Mucosa of rectum (tissue), 2 donors: ENCODE results near the gene HPS3.
"Not testable (repeated sequence)": the region's sequence is repeated elsewhere in the genome, so short reads cannot be mapped to it uniquely, and the experiment has no call there.

Source experiments
- H3K27ac ChIP-seq, 2 donors: one replicate each; pipeline ENCODE4 v1.7.0; 2013; ENCODE audit warnings: inconsistent platforms in 2 of 2, low read depth in 2 of 2, low read length in 2 of 2
- H3K27me3 ChIP-seq, 2 donors: one replicate each; pipeline ENCODE4 v1.7.0; 2013; ENCODE audit warnings: low read length in 2 of 2; ENCODE audit not compliant: control insufficient read depth in 2 of 2, insufficient read depth in 2 of 2
- H3K36me3 ChIP-seq, 2 donors: one replicate each; pipeline ENCODE4 v1.7.0; 2013; ENCODE audit warnings: low read length in 2 of 2; ENCODE audit not compliant: control insufficient read depth in 2 of 2, insufficient read depth in 2 of 2
- H3K4me1 ChIP-seq, 2 donors: one replicate each; pipeline ENCODE4 v1.7.0; 2013; ENCODE audit warnings: low read length in 2 of 2, mild to moderate bottlenecking in 1 of 2; ENCODE audit not compliant: control insufficient read depth in 2 of 2, insufficient read depth in 2 of 2
- H3K4me3 ChIP-seq, 2 donors: one replicate each; pipeline ENCODE4 v1.7.0; 2013; ENCODE audit warnings: low read length in 2 of 2
- H3K9ac ChIP-seq, 2 donors: one replicate each; pipeline ENCODE4 v1.7.0; 2013; ENCODE audit warnings: low read length in 2 of 2, low read depth in 1 of 2, mild to moderate bottlenecking in 1 of 2
- H3K9me3 ChIP-seq, 2 donors: one replicate each; pipeline ENCODE4 v1.7.0; 2013; ENCODE audit warnings: low read length in 2 of 2; ENCODE audit not compliant: control insufficient read depth in 2 of 2
- donor health status: healthy.
- donor health status: Normal muscosa, but diverticular disease.

HPS3 gene

GRCh38 chr3:149203758-149204157, 74.3 kb downstream of the HPS3 start:
- Histone ChIP-seq H3K27ac (no peak overlapping the region), H3K4me3 (no peak overlapping the region), H3K4me1 (no peaks in the 10 kb centered on the region), H3K27me3 (no peaks in the 10 kb centered on the region), H3K9ac (no peak overlapping the region), H3K36me3 (no peaks in the 10 kb centered on the region), H3K9me3 (no peaks in the 10 kb centered on the region)

- H3K4me3 ChIP-seq: no peak overlapping the region
- no peaks in the 10 kb centered on the region for H3K27me3 ChIP-seq
- no peak overlapping the region for H3K27ac ChIP-seq
- H3K9me3 ChIP-seq: no peaks in the 10 kb centered on the region
- no peak overlapping the region for H3K9ac ChIP-seq
- H3K4me1 ChIP-seq: no peaks in the 10 kb centered on the region
- H3K36me3 ChIP-seq: no peaks in the 10 kb centered on the region
These were observed 75.1 kb downstream of the HPS3 start for GRCh38 chr3:149204390-149204991.

- H3K9ac ChIP-seq: no peak overlapping the region
- H3K4me1 ChIP-seq: no peaks in the 10 kb centered on the region
- H3K4me3 ChIP-seq: no peak overlapping the region
- H3K36me3 ChIP-seq: no peaks in the 10 kb centered on the region
- H3K27ac ChIP-seq: no peak overlapping the region
- no peaks in the 10 kb centered on the region for H3K9me3 ChIP-seq
- no peaks in the 10 kb centered on the region for H3K27me3 ChIP-seq
These were observed 78.0 kb downstream of the HPS3 start for GRCh38 chr3:149207475-149207874.

- H3K4me1 ChIP-seq: peaks cover 0 to under 1% of the 10 kb centered on the region in 2 donors
- H3K27ac ChIP-seq: no peak overlapping the region
- no peak overlapping the region for H3K9ac ChIP-seq
- H3K9me3 ChIP-seq: no peaks in the 10 kb centered on the region
- no peak overlapping the region for H3K4me3 ChIP-seq
- H3K36me3 ChIP-seq: no peaks in the 10 kb centered on the region
- H3K27me3 ChIP-seq: no peaks in the 10 kb centered on the region
These were observed 80.0 kb downstream of the HPS3 start for GRCh38 chr3:149209431-149209830.

DNA sequence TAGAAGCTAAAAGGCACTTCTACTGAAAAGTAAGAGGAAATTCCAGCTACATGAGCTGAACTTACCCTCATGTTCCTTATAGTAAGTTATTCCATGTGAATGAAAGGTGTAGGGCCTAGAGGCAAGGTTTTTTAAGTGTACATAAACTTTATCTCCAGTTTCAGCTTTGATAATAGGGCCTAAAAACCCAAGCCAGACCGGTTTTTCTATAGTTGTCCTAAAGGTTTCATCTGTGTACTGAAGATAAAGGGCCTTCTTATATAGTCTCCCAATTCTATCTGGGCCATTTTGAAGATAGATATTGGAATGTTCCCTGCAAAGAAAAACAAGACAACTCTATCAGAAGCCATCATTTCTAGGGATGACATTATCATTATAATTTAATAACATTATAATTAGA, 82.9 kb downstream of the HPS3 start:
- Histone ChIP-seq H3K36me3 (no peaks in the 10 kb centered on the region), H3K9ac (no peak overlapping the region), H3K27ac (no peak overlapping the region), H3K9me3 (no peaks in the 10 kb centered on the region), H3K4me3 (no peak overlapping the region), H3K27me3 (no peaks in the 10 kb centered on the region), H3K4me1 (peaks cover 0 to 11% of the 10 kb centered on the region in 2 donors)

GRCh38 chr3:149214702-149215101, 85.3 kb downstream of the HPS3 start:
- H3K4me3 ChIP-seq: no peak overlapping the region
- H3K36me3 ChIP-seq: no peaks in the 10 kb centered on the region
- H3K9ac ChIP-seq: no peak overlapping the region
- H3K4me1 ChIP-seq: peaks cover 0 to 11% of the 10 kb centered on the region in 2 donors
- no peaks in the 10 kb centered on the region for H3K9me3 ChIP-seq
- no peak overlapping the region for H3K27ac ChIP-seq
- no peaks in the 10 kb centered on the region for H3K27me3 ChIP-seq

GRCh38 chr3:149215515-149215914, 86.1 kb downstream of the HPS3 start:
- H3K27ac ChIP-seq: no peak overlapping the region
- no peaks in the 10 kb centered on the region for H3K9me3 ChIP-seq
- no peak overlapping the region for H3K4me3 ChIP-seq
- H3K36me3 ChIP-seq: no peaks in the 10 kb centered on the region
- H3K4me1 ChIP-seq: peaks cover 0 to 11% of the 10 kb centered on the region in 2 donors
- no peak overlapping the region for H3K9ac ChIP-seq
- no peaks in the 10 kb centered on the region for H3K27me3 ChIP-seq

- no peak overlapping the region for H3K4me3 ChIP-seq
- H3K27ac ChIP-seq: peak overlapping the region in 1 of 2 donors; percentile 22
- H3K4me1 ChIP-seq: peaks cover 0 to 11% of the 10 kb centered on the region in 2 donors
- no peaks in the 10 kb centered on the region for H3K36me3 ChIP-seq
- no peak overlapping the region for H3K9ac ChIP-seq
- H3K9me3 ChIP-seq: no peaks in the 10 kb centered on the region
- no peaks in the 10 kb centered on the region for H3K27me3 ChIP-seq
These were observed 86.9 kb downstream of the HPS3 start for GRCh38 chr3:149216193-149216869.

- Histone ChIP-seq H3K4me3 (no peak overlapping the region), H3K9me3 (no peaks in the 10 kb centered on the region), H3K4me1 (peaks cover 0 to 11% of the 10 kb centered on the region in 2 donors), H3K9ac (no peak overlapping the region), H3K36me3 (no peaks in the 10 kb centered on the region), H3K27me3 (no peaks in the 10 kb centered on the region), H3K27ac (no peak overlapping the region)
These were observed 87.9 kb downstream of the HPS3 start for GRCh38 chr3:149217347-149217746.

DNA sequence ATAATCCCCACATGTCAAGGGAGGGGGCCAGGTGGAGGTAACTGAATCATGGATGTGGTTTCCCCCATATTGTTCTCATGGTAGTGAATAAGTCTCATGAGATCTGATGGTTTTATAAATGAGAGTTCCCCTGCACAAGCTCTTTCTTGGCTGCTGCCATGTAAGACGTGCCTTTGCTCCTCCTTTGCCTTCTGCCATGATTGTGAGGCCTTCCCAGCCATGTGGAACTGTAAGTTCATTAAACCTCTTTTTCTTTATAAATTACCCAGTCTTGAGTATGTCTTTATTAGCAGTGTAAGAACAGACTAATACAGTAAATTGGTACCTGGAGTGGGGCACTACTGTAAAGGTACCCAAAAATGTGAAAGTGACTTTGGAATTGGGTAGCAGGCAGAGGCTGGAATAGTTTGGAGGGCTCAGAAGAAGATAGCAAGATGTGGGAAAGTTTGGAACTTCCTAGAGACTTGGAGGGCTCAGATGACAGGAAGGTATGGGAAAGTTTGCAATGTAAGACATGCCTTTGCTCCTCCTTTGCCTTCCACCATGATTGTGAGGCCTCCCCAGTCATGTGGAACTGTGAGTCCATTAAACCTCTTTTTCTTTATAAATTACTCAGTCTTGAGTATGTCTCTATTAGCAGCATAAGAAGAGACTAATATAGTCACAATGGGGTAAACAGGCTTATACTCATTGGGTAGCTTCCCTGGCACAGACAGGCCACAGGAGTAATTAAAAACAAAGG, 90.1 kb downstream of the HPS3 start:
- not testable (repeated sequence) for H3K4me3 ChIP-seq, H3K9ac ChIP-seq, H3K27me3 ChIP-seq, H3K36me3 ChIP-seq, H3K9me3 ChIP-seq, H3K27ac ChIP-seq
- peaks cover 0 to 11% of the 10 kb centered on the region in 2 donors for H3K4me1 ChIP-seq
